K562 (cell line): ENCODE results near the gene TRAK1. TPM values are rescaled to one million over a fixed set of nuclear protein-coding genes. Genes with fewer than 3 reads are reported as not detected.

Experiments
- ATAC-seq: fragments of 200-7000 bp; cut with Tn5 transposase; 3 replicates; pipeline ENCODE4 v1.9.1; 2020; ENCODE audit warnings: moderate library complexity
- BruUV-seq: library from RNA; stranded (reverse); fragments of 400-500 nt; replicated peaks from 2 replicates; lab custom pipeline; 2021; lab: Mats Ljungman, UMichigan
- CTCF ChIA-PET: fragments of 300-600 bp; formaldehyde crosslinking; extraction: SDS; loops from one replicate; lab custom pipeline; 2021; ENCODE audit warnings: low intra/inter-chr PET ratio; lab: Yijun Ruan, JAX
- POLR2A ChIA-PET: fragments of 300-600, 350-650 bp; sonication (Branson Sonifier 250); formaldehyde crosslinking; extraction: SDS; loops from one replicate; lab custom pipeline; 2021; ENCODE audit warnings: antibody characterized with exemption, inconsistent platforms; lab: Yijun Ruan, JAX
- DNase-seq, 4 experiments: peaks; one replicate each; pipeline versions ENCODE4 v3.0.0 to v3.0.0-alpha.2; 2011 to 2018; ENCODE audit warnings: low spot score in 3 of 4, mixed read lengths in 3 of 4; ENCODE audit errors: extremely low read depth in 1 of 4
- FAIRE-seq: peaks from 2 replicates; lab custom pipeline; 2011; peaks lifted over from hg19 to GRCh38; lab: Jason Lieb, UNC
- H2AFZ ChIP-seq: 2 replicates; pipeline ENCODE4 v1.6.0; 2011; ENCODE audit warnings: low read depth, low read length, control low read depth, inconsistent platforms
- H3K27ac ChIP-seq: fragments of 200-600 bp; 3 replicates; pipeline ENCODE4 v1.8.0; 2011; ENCODE audit warnings: low read depth, mild to moderate bottlenecking, control low read depth, inconsistent platforms, low read length, moderate library complexity, mixed read lengths; ENCODE audit errors: extremely low read depth
- H3K27me3 ChIP-seq, 2 experiments: fragments of 300-600 bp in 1 of 2; 2 replicates in 1 of 2; 3 replicates in 1 of 2; pipeline versions ENCODE4 v1.6.0 to v1.8.0; 2011; ENCODE audit warnings: inconsistent platforms in 2 of 2, low read length in 2 of 2, mild to moderate bottlenecking in 1 of 2, mixed read lengths in 1 of 2, moderate library complexity in 1 of 2; ENCODE audit not compliant: control insufficient read depth in 2 of 2, insufficient read depth in 2 of 2
- H3K36me3 ChIP-seq: fragments of 300-600 bp; 3 replicates; pipeline ENCODE4 v1.8.0; 2011; ENCODE audit warnings: mild to moderate bottlenecking, low read length, inconsistent platforms; ENCODE audit not compliant: control insufficient read depth, insufficient read depth
- H3K4me1 ChIP-seq, 2 experiments: fragments of 200-600 bp in 1 of 2; replicated peaks in 1 of 2; 2 replicates in 1 of 2; 3 replicates in 1 of 2; pipeline versions ENCODE4 v1.5.1 to v1.8.0; 2011; ENCODE audit warnings: inconsistent platforms in 2 of 2, low read length in 2 of 2, mild to moderate bottlenecking in 1 of 2, mixed read lengths in 1 of 2, moderate library complexity in 1 of 2; ENCODE audit not compliant: control insufficient read depth in 2 of 2, insufficient read depth in 2 of 2
- H3K4me2 ChIP-seq: 2 replicates; pipeline ENCODE4 v1.6.1; 2011; ENCODE audit warnings: low read length, control low read depth, inconsistent platforms, mixed read lengths; ENCODE audit not compliant: insufficient read depth
- H3K4me3 ChIP-seq: fragments of 200-600 bp; sonication (generic), shearing (Covaris generic); 2 replicates; pipeline ENCODE4 v1.5.1; 2016; ENCODE audit warnings: control low read depth, inconsistent platforms
- H3K79me2 ChIP-seq: fragments of 200-600 bp; 3 replicates; pipeline ENCODE4 v1.8.0; 2011; ENCODE audit warnings: low read length, inconsistent platforms; ENCODE audit not compliant: control insufficient read depth, insufficient read depth
- H3K9ac ChIP-seq, 2 experiments: 2 replicates each; pipeline versions ENCODE4 v1.6.0 to v1.6.1; 2011; ENCODE audit warnings: low read depth in 2 of 2, low read length in 2 of 2, control low read depth in 1 of 2, inconsistent platforms in 1 of 2, mild to moderate bottlenecking in 1 of 2, mixed read lengths in 1 of 2; ENCODE audit not compliant: insufficient read depth in 1 of 2
- H3K9me1 ChIP-seq: one replicate; pipeline ENCODE4 v1.6.0; 2011; ENCODE audit warnings: inconsistent platforms, mild to moderate bottlenecking, low read length, moderate library complexity; ENCODE audit not compliant: control insufficient read depth, insufficient read depth
- H3K9me3 ChIP-seq: replicated peaks from 2 replicates; pipeline ENCODE4 v1.5.1; 2011; ENCODE audit warnings: low read depth, low read length, inconsistent platforms; ENCODE audit not compliant: control insufficient read depth, insufficient read depth
- H4K20me1 ChIP-seq: replicated peaks from 2 replicates; pipeline ENCODE4 v1.6.1; 2011; ENCODE audit warnings: low read length, inconsistent platforms, mixed read lengths; ENCODE audit not compliant: control insufficient read depth, insufficient read depth
- WHSC1 ChIP-seq: IDR thresholded peaks from one replicate; pipeline ENCODE4 v1.6.1; 2012; ENCODE audit warnings: low read length, control low read depth, inconsistent platforms
- WGBS: fragments of 100-300 bp; shearing (Covaris generic); methylation state at CpG from one replicate; pipeline ENCODE4 v1.1.6; 2016; ENCODE audit warnings: low coverage, mixed read lengths; ENCODE audit not compliant: insufficient coverage; ENCODE audit errors: missing lambda C conversion rate; 5-methylcytosine and 5-hydroxymethylcytosine counted together
- in situ Hi-C: fragments of 300-500 bp; cut with MboI; formaldehyde crosslinking; loops from 4 replicates; pipeline ENCODE4 v1.15.0; 2018; ENCODE audit warnings: inconsistent platforms, mixed read lengths
- intact Hi-C: fragments of 100-400 bp; cut with micrococcal nuclease; formaldehyde crosslinking; loops from 2 replicates; pipeline ENCODE4 v1.14.2; 2022
- polyA plus RNA-seq, 8 experiments: library from polyadenylated mRNA; depleted of rRNA in 4 of 8; stranded (reverse) in 5 of 8; unstranded in 3 of 8; fragments of >200 nt; fragmentation: Nextera tagmentation in 2 of 8; fragmentation: Illumina TruSeq in 1 of 8; extraction: Ambion mirVana in 2 of 8; extraction: Trizol in 1 of 8; gene quantifications; 2 replicates each; pipeline versions ENCODE4 v1.2.1 to v1.2.3, GENCODE V29; 2011 to 2014; ENCODE audit warnings: inconsistent platforms in 1 of 8, missing spikeins in 1 of 8
- total RNA-seq, 7 experiments: library from RNA; depleted of rRNA in 6 of 7; stranded (reverse); fragments of >200 nt in 6 of 7; fragmentation: Illumina TruSeq in 2 of 7; extraction: Trizol in 2 of 7; gene quantifications; 2 replicates each; pipeline versions ENCODE4 v1.2.1 to v1.2.3, GENCODE V29; 2011 to 2021; ENCODE audit warnings: low replicate concordance in 1 of 7
- TF ChIP-seq, protein P1 (sequence below): sonication (generic); formaldehyde crosslinking; IDR thresholded peaks from 2 replicates; pipeline ENCODE4 v1.8.0; 2023; ENCODE audit warnings: missing genetic modification reagents, mild to moderate bottlenecking, borderline replicate concordance

TRAK1 gene
- total and polyA plus RNA-seq, 9 of the 15 experiments (the other 6 are each of a cell fraction or from before 2014, with no cell fraction given) = 5.3 to 28.5 (median 17.5) TPM

DNA sequence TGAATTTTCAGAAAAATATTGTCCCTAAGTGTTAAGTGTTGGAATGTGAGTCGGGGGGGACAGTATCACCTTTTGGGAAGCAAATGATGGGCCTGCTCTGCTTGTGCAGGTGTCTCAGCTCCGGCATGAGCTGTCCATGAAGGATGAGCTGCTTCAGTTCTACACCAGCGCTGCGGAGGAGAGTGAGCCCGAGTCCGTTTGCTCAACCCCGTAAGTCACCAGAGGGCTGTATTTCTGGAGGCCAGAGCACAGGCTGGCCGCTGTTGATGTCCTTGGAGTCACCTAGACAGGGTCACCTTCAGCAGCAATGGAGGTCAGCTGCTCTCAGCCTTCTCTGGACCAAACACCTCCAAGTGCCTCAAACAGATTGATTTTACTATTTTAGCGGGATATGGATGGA lies 96.8 kb downstream of the TRAK1 start (continued):
- TF ChIP-seq, protein P1, sequence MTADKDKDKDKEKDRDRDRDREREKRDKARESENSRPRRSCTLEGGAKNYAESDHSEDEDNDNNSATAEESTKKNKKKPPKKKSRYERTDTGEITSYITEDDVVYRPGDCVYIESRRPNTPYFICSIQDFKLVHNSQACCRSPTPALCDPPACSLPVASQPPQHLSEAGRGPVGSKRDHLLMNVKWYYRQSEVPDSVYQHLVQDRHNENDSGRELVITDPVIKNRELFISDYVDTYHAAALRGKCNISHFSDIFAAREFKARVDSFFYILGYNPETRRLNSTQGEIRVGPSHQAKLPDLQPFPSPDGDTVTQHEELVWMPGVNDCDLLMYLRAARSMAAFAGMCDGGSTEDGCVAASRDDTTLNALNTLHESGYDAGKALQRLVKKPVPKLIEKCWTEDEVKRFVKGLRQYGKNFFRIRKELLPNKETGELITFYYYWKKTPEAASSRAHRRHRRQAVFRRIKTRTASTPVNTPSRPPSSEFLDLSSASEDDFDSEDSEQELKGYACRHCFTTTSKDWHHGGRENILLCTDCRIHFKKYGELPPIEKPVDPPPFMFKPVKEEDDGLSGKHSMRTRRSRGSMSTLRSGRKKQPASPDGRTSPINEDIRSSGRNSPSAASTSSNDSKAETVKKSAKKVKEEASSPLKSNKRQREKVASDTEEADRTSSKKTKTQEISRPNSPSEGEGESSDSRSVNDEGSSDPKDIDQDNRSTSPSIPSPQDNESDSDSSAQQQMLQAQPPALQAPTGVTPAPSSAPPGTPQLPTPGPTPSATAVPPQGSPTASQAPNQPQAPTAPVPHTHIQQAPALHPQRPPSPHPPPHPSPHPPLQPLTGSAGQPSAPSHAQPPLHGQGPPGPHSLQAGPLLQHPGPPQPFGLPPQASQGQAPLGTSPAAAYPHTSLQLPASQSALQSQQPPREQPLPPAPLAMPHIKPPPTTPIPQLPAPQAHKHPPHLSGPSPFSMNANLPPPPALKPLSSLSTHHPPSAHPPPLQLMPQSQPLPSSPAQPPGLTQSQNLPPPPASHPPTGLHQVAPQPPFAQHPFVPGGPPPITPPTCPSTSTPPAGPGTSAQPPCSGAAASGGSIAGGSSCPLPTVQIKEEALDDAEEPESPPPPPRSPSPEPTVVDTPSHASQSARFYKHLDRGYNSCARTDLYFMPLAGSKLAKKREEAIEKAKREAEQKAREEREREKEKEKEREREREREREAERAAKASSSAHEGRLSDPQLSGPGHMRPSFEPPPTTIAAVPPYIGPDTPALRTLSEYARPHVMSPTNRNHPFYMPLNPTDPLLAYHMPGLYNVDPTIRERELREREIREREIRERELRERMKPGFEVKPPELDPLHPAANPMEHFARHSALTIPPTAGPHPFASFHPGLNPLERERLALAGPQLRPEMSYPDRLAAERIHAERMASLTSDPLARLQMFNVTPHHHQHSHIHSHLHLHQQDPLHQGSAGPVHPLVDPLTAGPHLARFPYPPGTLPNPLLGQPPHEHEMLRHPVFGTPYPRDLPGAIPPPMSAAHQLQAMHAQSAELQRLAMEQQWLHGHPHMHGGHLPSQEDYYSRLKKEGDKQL (CRISPR knock-in tag) = no peak

DNA sequence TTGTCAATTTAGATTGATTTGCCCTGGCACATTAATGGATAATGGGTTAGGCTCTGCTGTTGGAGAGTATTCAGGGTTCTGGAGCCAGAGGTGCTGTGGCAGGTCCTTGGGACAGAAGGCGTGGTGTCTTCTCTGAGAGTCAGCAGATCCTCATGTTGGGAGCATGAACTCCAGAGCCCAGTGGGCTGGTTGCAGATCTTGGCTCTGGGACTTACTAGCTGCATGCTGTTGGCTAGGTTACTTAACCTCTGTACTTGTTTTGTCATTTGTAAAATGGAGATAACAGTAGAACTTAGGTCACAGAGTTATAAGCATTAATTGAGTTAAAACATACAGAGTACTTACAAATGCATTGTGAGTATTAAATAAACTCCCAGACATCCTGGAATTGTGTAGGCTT lies 97.2 kb downstream of the TRAK1 start:
- ChIA-PET POLR2A (interaction anchor here (0.6 to 1.5 kb wide), 2 partner anchors 10 to 11 kb away, joined by 3 read pairs; no protein-coding TSS in a partner anchor), CTCF (no interaction called here)
- no peaks in the 10 kb centered on the region for H3K4me1 ChIP-seq
- no peak overlapping the region for H3K4me2 ChIP-seq
- FAIRE-seq = no peak
- no peak overlapping the region for H3K4me3 ChIP-seq
- peaks cover 21% of the 10 kb centered on the region; the same call in 2 of the 3 replicates for H3K36me3 ChIP-seq
- H3K27ac ChIP-seq = no peak overlapping the region
- WGBS = 86% methylated on average over 1 of the region's 1 CpG
- in situ Hi-C loops (no loop called here), intact Hi-C loops (no loop called here)
- no peaks in the 10 kb centered on the region for H3K9me3 ChIP-seq
- no peaks in the 10 kb centered on the region for H3K79me2 ChIP-seq
- TF ChIP-seq WHSC1 = no peak
- no peak for ATAC-seq
- DNase-seq = no peak
- H2AFZ ChIP-seq = no peak overlapping the region
- H3K9me1 ChIP-seq = no peaks in the 10 kb centered on the region
- H3K27me3 ChIP-seq = no peaks in the 10 kb centered on the region
- H3K9ac ChIP-seq = no peak overlapping the region
- H4K20me1 ChIP-seq = no peaks in the 10 kb centered on the region; the same call in none of the 2 replicates
- no TSS peak for BruUV-seq
